Cardiac fibroblast (primary cell): Measurements from ENCODE around the gene ATF6.

Experiments used
- DNase-seq, 2 donors: peaks; one replicate each; pipeline versions ENCODE4 v3.0.0 to v3.0.0-alpha.2; 2010; ENCODE audit warnings: low read depth in 2 of 2
- H3K4me3 ChIP-seq, 2 donors: replicated peaks in 1 of 2; 1 replicate in 1 of 2; 2 replicates in 1 of 2; pipeline ENCODE4 v1.5.1; 2011; ENCODE audit warnings: low read depth in 2 of 2, low read length in 2 of 2, mild to moderate bottlenecking in 2 of 2, moderate library complexity in 1 of 2
- CTCF ChIP-seq: IDR thresholded peaks from one replicate; pipeline ENCODE4 v1.5.1; 2011; ENCODE audit warnings: low read depth, mild to moderate bottlenecking, low read length, inconsistent platforms

ATF6 gene

GRCh38 chr1:161771161-161771560 is 5.0 kb downstream of the ATF6 start:
- H3K4me3 ChIP-seq = no peak overlapping the region
- TF ChIP-seq CTCF = no peak
- no peak for DNase-seq

- no peak for DNase-seq
- H3K4me3 ChIP-seq = no peak overlapping the region
- TF ChIP-seq CTCF = no peak
Measured at GRCh38 chr1:161771973-161772372, 5.9 kb downstream of the ATF6 start.

GRCh38 chr1:161772397-161772796 is 6.3 kb downstream of the ATF6 start:
- peak; percentile 37 to 49 for DNase-seq
- no peak overlapping the region for H3K4me3 ChIP-seq
- no peak for TF ChIP-seq CTCF

- H3K4me3 ChIP-seq = no peak overlapping the region
- DNase-seq = no peak
- no peak for TF ChIP-seq CTCF
Measured at GRCh38 chr1:161773791-161774190, 7.7 kb downstream of the ATF6 start.

- no peak overlapping the region for H3K4me3 ChIP-seq
- TF ChIP-seq CTCF = no peak
- DNase-seq = no peak
Measured at GRCh38 chr1:161777261-161777660, 11.1 kb downstream of the ATF6 start.

- no peak overlapping the region for H3K4me3 ChIP-seq
- no peak for TF ChIP-seq CTCF
- DNase-seq = no peak
Measured at GRCh38 chr1:161778522-161778921, 12.4 kb downstream of the ATF6 start.

- H3K4me3 ChIP-seq = no peak overlapping the region
- no peak for DNase-seq
- TF ChIP-seq CTCF = no peak
Measured at GRCh38 chr1:161779393-161779792, 13.3 kb downstream of the ATF6 start.
